HG03060 (cell line): ENCODE data around the gene MS4A18.

Source experiments
- ATAC-seq: cut with Tn5 transposase; IDR thresholded peaks from one replicate; pipeline ENCODE4 v1.9.1; 2021; ENCODE audit warnings: low read depth, moderate number of reproducible peaks; ENCODE audit not compliant: unreplicated experiment

Gene MS4A18

GRCh38 chr11:60763692-60764369 is 39.3 kb downstream of the MS4A18 start:
- no peak for ATAC-seq

- no peak for ATAC-seq
Measured at GRCh38 chr11:60764879-60765278, 40.4 kb downstream of the MS4A18 start.

- ATAC-seq: no peak
Measured at GRCh38 chr11:60765355-60765754, 40.8 kb downstream of the MS4A18 start.

- no peak for ATAC-seq
Measured at GRCh38 chr11:60766547-60766946, 42.0 kb downstream of the MS4A18 start.

GRCh38 chr11:60767388-60767811 is 42.9 kb downstream of the MS4A18 start:
- no peak for ATAC-seq

- no peak for ATAC-seq
Measured at GRCh38 chr11:60768202-60768601, 43.7 kb downstream of the MS4A18 start.

- no peak for ATAC-seq
Measured at GRCh38 chr11:60769273-60769672, 44.8 kb downstream of the MS4A18 start.

DNA sequence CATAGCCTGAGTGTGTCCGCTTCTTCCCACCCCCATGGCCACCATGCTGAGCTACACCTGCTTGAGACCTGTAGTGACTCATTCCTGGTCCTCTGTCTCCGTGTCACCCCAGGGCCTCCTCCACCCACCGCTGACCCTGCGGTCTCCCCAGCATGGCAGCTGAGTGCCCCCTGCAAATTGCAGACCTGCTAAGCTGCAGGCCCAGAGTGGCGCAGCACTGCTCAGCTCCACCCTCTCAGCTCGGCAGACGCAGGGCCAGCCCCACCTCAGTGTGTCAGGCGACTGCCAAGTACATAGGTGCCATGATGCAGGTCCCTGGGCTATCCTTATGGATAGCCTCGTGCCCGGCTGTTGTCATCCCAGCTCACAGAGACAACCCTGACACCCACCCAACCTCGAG is 45.3 kb downstream of the MS4A18 start:
- ATAC-seq: no peak

GRCh38 chr11:60771146-60771545 is 46.6 kb downstream of the MS4A18 start:
- ATAC-seq: no peak

- no peak for ATAC-seq
Measured at GRCh38 chr11:60771879-60772525, 47.5 kb downstream of the MS4A18 start.

- no peak for ATAC-seq
Measured at GRCh38 chr11:60772666-60773065, 48.1 kb downstream of the MS4A18 start.

DNA sequence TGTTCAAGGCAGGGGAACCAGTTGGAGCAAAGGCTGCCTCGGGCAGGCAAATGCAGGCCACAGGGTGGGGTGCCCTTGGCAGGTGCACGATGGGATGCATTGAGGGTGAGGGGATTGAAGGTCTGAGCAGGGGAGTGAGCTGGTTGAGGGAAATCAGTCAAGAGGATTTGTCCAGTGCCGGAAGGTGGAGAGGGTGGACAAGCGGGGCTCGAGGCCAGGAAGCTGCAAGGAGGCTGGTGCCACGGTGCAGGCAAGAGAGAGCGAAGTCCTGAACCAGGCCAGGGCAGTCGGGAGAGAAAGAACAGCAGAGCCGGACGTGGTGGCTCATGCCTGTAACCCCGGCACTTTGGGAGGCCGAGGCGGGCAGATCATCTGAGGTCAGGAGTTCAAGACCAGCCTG is 50.2 kb downstream of the MS4A18 start:
- no peak for ATAC-seq

DNA sequence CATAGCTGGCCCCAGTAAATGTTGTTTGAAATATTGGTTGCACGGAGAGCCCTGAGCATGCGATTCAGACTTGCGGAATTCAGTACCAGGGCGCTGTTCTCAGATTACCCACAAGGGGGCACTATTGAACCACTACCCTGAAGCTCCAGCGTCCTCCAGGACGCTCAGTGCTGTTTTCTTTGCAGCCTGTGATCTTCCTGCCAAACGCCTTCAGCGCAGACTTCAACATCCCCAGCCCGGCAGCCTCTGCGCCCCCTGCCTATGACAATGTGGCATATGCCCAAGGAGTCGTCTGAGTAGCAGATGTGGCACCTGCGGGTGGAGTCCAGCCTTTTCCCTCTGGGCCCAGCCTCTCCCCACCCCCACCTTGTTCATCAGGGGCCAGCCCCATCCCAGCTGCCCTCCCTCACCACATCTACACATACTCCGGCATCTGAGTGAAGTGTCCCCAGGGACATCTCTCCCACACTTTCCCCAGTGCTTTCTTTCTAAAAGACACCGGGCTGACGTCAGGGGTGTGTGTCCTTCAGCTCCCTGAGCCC is 51.0 kb downstream of the MS4A18 start:
- peak; percentile 79 for ATAC-seq

DNA sequence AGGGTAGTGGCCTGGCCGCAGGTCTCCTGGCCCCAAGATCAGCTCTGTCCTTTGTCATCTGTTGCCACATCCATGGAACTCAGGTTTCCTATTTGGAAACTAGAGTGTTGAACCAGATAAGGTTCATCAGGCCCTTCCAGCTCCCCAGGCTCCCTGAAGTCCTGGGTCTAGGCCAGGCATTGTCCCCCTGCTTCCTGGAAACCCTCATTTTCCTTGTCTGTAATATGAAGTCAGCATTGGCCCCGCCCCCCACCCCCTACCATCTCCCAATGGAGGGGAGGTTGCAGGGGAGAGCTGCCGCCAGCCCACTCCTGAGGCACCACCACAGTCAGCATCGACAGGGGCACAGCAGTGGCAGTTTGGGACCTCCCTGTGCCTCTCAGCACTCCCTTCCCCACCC is 51.6 kb downstream of the MS4A18 start:
- ATAC-seq: no peak

- no peak for ATAC-seq
Measured at GRCh38 chr11:60777106-60777505, 52.6 kb downstream of the MS4A18 start.

- ATAC-seq: no peak
Measured at GRCh38 chr11:60777572-60777971, 53.1 kb downstream of the MS4A18 start.

DNA sequence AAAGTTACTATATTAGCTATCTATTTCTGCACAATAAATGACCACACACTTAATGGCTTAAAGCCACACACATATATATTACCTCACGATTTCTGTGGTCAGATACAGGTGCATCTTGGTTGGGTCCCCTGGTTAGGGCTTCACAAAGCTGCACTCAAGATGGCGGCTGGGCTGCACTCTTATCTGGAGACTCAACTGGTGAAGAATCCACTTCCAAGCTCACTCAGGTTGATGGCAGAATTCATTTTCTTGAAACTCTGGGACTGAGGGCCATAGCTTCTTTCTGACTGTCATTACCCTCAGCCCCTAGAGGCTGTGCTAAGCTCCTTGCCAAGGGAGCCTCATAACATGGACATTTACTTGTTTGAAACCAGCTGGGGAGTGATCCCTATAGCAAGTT is 55.5 kb downstream of the MS4A18 start:
- ATAC-seq: no peak

DNA sequence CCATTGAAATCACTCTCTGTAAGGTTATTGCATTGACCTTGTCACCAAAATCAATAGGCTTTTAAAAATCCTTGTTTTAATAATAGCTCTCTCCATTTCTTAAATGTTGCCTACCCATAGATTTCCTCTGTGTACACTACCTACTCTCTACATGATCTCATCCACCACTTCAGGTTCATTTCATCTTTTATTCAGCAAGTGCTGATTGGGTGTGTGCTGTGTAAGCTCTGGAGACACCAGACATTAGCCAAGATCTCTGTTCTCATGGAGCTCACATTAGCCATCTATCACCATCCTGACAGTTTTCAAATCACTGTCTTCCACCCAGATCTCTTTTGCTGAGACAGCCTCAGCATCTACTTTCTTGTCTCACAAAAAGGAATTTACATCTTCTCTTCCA is 56.3 kb downstream of the MS4A18 start:
- ATAC-seq: no peak

GRCh38 chr11:60781286-60781980 is 56.9 kb downstream of the MS4A18 start:
- ATAC-seq: no peak

DNA sequence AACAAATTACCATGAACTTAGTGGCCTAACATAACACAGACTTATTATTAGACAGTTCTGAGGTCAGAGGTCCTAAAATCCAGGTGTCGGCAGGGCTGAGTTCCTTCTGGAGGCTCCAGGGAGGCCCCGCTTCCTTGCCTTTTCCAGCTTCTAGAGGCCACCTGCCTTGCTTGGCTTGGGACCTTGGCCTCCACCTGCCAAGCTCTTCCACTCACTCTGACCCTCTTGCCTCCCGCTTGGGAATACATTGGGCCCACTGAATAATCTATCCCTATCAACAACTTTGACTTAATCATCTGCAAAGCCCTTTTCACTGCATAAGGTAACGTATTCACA is 57.4 kb downstream of the MS4A18 start:
- ATAC-seq: no peak

DNA sequence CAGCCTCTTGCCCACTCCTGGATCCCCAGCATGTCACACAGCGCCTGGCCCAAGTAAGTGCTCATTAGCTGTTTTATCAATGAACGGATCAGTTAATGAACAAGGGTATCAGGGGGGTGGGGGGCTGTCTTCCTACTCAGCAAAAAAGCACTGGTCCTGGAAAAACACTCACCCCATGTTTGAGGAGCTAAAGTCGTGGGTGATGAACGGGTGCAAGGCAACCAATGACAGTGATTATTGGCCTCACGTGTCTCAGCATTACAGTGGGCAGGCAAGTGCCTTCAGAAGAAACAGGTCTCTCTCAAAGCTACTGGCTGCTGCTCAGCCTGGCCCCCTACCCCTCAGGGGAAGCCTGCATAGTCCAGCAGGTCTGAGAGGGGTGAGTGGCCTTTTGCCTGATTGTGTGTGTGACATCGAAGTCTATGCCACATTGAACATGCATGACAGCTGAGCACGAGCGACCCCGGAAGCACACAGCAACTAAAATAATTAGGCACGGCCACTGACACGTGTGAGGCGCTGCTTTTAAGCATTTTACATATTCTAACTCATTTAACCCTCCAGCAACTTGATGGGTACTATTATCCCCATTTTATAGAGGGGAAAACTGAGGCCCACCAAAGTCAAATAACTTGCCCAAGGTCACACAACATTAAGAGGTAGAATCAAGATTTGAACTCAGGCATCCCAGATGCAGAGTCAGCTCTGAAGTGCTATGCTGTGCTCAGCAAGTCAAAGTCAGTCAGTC is 58.0 kb downstream of the MS4A18 start:
- ATAC-seq: no peak
